Lower leg skin (tissue), 4 donors: ENCODE measurements around the gene ISL1. TPM values are rescaled to one million over a fixed set of nuclear protein-coding genes. Genes with fewer than 3 reads are reported as not detected.

Experiments used
- DNase-seq, 2 donors: peaks; one replicate each; pipeline ENCODE4 v3.0.0-alpha.2; 2019; ENCODE audit warnings: low spot score in 2 of 2
- H3K4me3 ChIP-seq: fragments of 200-600 bp; sonication (generic); 2 replicates; pipeline ENCODE4 v1.5.1; 2017; ENCODE audit warnings: mild to moderate bottlenecking, low read depth; ENCODE audit not compliant: poor library complexity, severe bottlenecking
- CTCF ChIP-seq, 3 donors: fragments of 450-650 bp; IDR thresholded peaks; one replicate each; pipeline ENCODE4 v1.5.1; 2016; ENCODE audit warnings: antibody characterized with exemption in 3 of 3, mild to moderate bottlenecking in 3 of 3, moderate library complexity in 2 of 3
- POLR2A ChIP-seq, 2 donors: fragments of 450-650 bp; IDR thresholded peaks; one replicate each; pipeline ENCODE4 v1.6.1; 2016 to 2017; ENCODE audit warnings: antibody characterized with exemption in 2 of 2, mild to moderate bottlenecking in 1 of 2, moderate library complexity in 1 of 2
- WGBS, 2 donors: methylation state at CpG; one replicate each; pipeline ENCODE4 v1.1.5; 2018; 5-methylcytosine and 5-hydroxymethylcytosine counted together
- intact Hi-C: fragments of 100-400 bp; cut with DNase I; formaldehyde crosslinking; loops from one replicate; pipeline ENCODE4 v1.15.0; 2023; ENCODE audit warnings: low total_unique reads
- total RNA-seq, 4 donors: library from RNA; depleted of rRNA; stranded (reverse); fragments of >200 nt; gene quantifications; one replicate each; pipeline ENCODE4 v1.1.0, GENCODE V29; 2016

The ISL1 gene
- total RNA-seq, 4 donors from 2014 or later: 0.76 to 2.0 (median 1.7) TPM

DNA sequence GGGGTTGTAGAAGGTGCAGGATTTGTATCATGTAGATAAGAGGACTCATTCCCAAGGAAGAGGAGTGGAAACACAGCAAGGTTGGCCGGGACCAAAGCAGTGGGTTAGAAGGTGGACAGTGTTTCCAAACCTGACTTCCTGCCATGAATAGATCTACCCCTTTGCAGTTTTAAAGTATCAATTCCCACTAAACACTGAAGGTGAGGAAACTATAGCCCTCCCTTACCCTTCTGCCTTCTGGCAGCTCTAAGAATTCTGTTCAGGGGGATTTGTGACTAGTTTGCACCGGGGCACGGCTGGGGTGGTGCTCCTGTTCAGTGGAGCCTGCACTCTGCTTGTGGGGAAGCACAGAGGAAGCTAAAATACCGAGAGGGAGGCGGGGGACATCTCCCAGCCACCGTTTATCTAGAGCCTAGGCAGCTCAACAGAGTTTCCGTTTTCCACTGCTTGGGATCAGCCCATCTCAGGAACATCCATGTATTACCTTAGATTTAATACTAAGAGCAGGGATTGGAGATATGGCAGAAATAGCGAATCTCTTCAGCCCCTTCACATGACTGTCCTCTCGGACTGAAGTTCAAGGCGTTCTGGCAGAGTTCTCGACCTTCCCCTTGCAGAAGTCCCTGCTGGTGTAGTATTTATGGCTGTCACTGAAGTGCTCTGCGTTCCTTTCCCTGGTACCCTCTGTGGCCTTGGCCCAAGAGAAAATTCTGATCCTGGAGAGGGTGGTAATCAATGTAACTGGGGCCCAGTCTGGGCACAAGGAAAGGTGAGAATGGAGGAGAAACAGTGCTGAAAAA lies 5.4 kb downstream of the ISL1 start:
- 22 to 42% methylated on average over 12 of the region's 12 CpGs for WGBS, 2 donors
- intact Hi-C loops: no loop called here
- no peak overlapping the region for H3K4me3 ChIP-seq
- TF ChIP-seq CTCF (IDR thresholded peaks at IDR 0.05): no peak
- no peak for TF ChIP-seq POLR2A (IDR thresholded peaks at IDR 0.05)
- no peak for DNase-seq

DNA sequence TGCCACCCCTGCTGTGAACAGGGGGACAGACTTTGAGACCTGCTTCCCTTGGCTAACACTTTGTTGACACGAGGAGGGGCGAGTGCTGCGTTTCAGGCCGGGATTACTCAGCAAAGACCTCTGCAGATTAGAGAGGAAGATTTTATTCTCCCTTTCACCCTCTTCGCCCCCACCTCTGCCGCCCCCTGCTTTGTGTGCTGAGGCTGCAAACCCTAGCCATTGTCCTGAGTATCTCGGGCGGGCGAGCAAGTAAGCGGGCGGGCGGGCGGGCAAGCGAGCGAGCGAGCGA lies 6.0 kb downstream of the ISL1 start:
- DNase-seq: no peak
- intact Hi-C loops: no loop called here
- no peak overlapping the region for H3K4me3 ChIP-seq
- TF ChIP-seq CTCF (IDR thresholded peaks at IDR 0.05) (no peak), POLR2A (IDR thresholded peaks at IDR 0.05) (no peak)
- 3 to 20% methylated on average over 9 to 17 of the region's 17 CpGs for WGBS, 2 donors

DNA sequence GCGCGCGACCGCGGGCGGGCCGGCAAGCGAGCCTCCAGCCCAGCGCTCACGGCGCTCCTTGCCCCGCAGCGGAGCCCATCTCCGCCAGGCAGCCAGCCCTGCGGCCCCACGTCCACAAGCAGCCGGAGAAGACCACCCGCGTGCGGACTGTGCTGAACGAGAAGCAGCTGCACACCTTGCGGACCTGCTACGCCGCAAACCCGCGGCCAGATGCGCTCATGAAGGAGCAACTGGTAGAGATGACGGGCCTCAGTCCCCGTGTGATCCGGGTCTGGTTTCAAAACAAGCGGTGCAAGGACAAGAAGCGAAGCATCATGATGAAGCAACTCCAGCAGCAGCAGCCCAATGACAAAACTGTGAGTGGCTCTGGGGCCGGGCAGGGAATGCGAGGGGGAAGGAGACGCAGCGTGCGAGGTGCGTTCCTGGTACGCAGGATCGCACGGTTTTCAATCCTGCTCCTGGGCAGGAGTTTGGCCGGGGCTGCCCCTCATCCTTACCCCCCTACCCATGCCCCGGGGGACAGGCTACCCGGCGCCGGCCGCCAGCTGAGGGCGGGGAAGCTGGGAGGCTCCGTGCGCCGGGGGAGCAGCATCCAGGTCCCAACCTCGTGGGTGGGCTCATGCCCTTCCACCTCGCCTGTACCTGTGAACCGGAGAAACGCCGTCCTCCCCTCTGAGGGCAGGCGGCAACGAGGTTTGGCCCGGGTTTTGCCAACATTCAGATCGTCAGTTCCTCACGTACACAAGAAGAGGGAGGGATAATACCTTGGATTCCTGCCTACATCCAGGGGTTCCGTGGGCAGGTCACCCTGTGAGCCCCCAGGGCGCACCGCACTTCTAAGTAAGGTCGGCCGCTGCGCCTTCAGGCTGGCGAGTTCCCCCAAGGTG lies 6.6 kb downstream of the ISL1 start:
- no peak overlapping the region for H3K4me3 ChIP-seq
- TF ChIP-seq POLR2A (IDR thresholded peaks at IDR 0.05): no peak
- TF ChIP-seq CTCF (IDR thresholded peaks at IDR 0.05): no peak
- 6 to 25% methylated on average over 53 to 58 of the region's 68 CpGs for WGBS, 2 donors
- DNase-seq: no peak
- intact Hi-C loops: no loop called here

- 55 to 61% methylated on average over 5 of the region's 5 CpGs for WGBS, 2 donors
- no peak overlapping the region for H3K4me3 ChIP-seq
- intact Hi-C loops: no loop called here
- no peak for DNase-seq
- TF ChIP-seq POLR2A (IDR thresholded peaks at IDR 0.05) (no peak), CTCF (IDR thresholded peaks at IDR 0.05) (no peak)
These were observed 7.9 kb downstream of the ISL1 start for GRCh38 chr5:51391175-51391574.

DNA sequence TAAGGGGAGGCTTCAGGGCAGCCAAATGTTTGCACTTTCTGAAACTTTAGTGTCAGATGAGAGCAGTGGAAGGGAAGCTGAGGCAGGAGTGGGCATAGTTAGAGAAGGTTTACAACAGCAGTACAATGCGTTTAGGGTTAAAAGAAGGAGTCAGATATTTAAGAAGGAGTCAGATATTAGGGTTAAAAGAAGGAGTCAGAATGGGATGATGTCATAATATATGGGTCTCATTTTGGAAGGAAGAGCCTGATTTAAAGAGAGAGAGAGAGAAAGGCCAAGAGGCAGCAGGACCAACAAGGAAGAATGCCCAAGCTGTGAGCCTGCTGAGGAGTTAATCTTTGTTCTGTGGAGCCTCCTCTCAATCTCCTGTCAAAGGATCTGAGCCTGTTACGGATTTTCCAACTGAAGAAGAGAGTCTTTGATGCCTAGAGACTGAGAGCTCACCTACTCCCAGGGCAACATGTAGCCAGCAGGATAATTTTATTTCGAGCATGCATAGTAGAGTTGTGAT lies 9.5 kb downstream of the ISL1 start:
- TF ChIP-seq POLR2A (IDR thresholded peaks at IDR 0.05) (no peak), CTCF (IDR thresholded peaks at IDR 0.05) (no peak)
- WGBS, 2 donors: 27 to 56% methylated on average over 3 of the region's 3 CpGs
- DNase-seq: no peak
- H3K4me3 ChIP-seq: no peak overlapping the region
- intact Hi-C loops: no loop called here
